NCI-H2171 (cell line): ENCODE measurements around the gene CTDSPL.
A peak's percentile ranks its signal among the peaks of the same experiment; 100 is the strongest.
"Not testable (repeated sequence)": the region's sequence is repeated elsewhere in the genome, so short reads cannot be mapped to it uniquely, and the experiment has no call there.

Experiments used
- DNase-seq: peaks from one replicate; lab custom pipeline; 2025; lab: John Stamatoyannopoulos, UW

The CTDSPL gene

DNA sequence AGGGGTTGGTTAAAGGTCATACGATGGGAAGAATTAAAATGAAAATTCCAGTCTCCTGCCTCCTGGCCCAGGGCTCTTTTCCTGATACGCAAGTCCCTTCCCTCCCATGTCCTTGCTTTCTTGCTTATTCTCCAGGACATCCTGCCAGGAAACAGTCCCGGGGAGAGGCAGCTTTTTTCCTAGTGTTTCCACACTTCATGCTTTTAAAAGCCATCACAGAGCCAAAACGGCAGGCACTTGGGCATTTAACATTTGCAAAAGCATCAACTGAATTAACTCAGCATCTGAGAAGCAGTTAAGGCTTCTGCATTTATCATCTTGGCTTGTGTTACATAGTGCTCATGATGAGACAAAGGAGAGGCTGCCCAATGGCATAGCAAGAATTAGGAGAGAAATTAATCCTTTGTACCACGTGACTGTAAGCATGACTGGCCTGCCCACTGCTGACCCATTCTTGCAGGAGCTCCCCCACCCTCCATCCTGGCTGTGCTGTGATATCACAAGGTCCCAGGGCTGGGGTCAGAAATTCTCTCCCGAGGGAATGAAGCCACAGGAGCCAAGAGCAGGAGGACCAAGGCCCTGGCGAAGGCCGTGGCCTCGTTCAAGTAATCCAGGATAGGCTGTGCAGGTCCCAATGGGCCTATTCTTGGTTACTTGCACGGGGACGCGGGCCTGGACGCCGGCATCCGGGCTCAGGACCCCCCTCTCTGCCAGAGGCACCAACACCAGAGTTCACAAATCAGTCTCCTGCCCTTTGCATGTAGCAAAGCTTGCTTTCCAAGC, 107.3 kb downstream of the CTDSPL start:
- no peak for DNase-seq

DNA sequence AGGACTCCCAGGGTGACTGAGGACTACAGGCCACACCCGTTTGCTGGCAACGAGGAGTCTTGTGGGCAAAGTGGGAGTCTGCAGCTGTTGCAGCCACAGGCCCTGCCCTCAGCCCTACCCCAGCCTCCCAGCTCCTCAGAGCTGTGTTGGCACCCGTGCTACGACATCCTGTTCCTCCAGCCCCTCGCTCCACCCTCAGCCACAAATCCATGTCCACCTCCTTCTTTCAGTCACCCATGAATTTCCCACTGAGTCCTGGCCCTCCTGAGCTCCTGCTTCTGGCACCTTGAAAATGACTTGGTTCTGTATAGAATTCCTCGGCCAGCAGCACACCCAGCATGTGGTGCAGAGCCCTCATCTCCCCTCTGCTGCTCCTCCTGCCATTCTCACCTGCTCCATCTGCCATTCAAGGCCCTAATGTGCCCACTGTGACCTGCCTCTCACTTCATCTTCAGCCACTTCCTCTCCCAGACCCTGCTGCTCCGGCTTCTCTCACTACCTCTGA, 108.0 kb downstream of the CTDSPL start:
- DNase-seq, result no peak

DNA sequence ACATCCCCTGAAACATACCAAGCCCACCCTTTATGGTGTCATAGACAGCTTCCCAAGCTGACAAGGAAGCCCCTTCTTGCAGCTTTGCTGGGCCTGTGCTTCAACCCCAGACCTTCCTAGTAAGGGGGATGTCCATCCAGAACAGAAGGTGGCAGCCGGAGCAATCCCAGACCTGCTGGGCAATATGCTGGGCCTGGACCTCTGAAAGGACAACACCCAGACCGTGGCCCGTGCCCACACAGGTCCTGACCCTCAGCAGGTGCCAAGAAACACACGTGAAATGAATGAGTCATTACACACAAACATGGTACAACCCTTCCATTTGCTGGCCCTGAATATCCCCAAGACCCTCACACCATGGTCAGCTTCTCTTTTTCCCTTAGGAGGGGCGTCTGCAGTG, 109.1 kb downstream of the CTDSPL start:
- DNase-seq, result no peak

DNA sequence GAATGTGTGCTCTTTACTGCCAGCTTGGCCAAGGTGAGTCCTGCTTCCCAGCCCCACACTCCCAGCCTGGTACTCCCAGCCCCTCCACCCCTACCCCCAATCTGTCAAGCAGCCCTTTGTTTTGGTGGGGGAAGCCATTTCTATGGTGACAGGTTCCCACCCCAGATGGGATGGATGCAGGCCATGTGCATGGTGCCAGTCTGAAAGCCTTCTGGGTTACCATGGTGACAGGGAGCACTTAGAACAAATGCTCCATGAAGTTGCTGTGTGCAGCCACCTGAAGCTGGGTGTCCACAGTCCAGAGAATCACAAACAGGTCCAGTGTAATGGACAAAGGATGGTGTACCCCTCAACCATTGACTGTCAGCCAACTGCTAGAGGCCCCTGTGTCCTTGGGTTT, 109.8 kb downstream of the CTDSPL start:
- no peak for DNase-seq

DNA sequence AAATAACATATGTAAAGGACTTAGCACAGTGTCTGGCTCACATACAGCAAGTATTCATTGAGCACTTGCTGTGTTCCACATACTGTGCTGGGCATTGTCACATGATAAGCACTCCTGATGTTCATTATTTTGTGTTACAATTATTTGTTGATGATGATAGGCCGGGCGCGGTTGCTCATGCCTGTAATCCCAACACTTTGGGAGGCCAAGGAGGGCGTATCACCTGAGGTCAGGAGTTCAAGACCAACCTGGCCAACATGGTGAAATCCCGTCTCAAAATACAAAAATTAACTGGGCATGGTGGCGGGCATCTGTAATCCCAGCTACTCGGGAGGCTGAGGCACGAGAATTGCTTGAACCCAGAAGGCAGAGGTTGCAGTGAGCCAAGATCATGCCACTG, 110.4 kb downstream of the CTDSPL start:
- DNase-seq, result not testable (repeated sequence)

DNA sequence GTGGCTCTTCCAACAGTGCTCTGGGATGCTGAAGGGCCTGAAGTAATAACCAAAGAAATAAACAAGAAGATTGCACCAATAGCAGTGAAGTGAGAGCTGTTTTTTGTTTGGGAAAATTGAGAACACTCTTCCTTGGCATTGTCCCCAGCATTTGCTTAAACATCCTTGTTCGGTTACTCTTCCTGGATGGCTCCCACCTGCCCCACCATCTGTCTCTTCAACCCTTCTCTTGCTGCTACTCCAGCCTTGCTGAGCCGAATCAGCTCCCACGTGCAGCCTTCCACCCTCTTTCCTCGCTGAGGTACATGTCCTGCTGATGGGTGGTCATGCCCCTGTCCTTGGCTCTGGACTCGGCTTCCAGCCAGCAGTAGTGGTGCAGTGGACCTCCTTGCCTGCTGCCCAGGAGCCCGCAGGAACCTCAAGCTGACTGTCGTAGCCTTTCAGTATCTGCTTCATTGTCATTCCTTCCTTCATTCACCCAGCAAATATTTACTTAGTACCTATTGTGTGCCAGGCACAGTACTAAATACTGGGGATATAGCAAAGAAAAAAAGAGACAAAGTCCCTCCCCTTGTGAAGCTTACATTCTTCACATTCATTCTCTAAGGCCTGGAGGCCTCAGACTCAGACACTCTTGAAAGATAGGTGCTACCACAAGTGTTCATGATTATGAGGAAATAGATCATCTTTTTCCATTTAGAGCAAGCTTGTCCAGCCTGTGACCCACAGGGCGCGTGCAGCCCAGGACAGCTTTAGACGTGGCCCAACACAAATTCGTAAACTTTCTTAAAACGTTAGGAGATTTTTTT, 111.8 kb downstream of the CTDSPL start:
- DNase-seq, result peak; percentile 69

DNA sequence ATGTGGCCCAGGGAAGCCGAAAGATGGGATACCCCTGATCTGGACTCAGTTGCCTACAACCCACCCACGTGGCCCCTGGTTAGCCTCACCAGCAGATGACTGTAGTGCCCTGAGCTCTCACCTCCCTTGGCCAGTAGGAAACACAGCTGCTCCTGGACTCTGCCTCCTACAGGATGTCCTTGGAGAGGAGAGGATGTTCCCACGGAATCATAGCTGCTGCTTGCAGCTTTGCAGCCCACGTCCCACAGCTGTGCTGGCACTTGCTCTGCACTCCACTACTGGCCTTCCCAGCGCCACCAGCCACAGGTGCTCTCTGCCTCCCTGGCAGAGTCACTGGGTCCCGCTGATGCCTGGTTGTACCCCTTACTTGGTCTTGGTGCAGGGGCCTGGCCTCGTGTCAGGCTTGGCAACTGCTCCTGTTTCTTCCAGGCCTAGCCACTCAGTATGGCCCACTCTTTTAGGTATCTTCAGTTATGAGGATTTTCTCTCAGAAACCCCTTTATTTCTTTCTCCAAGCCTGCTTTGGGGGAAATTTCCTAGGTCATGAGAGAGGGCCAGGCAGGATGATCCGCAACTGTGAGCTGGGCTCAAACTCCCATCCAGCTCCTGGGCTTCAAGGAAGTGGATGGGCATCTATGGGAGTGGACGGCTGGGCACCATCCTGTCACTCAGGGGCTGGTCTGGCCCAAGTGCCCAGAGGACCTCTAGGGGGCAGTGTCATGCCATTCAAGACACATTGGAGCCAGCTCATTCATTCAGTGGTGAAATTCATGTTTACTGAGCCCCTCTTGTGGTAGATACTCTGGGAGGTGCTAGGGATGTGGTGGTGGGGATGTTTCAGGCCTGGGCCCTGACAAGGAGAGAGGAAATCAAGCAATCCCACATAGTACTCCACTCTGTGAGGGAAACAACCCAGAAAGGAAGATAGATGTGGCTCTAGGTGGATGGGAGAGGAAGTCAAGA, 112.7 kb downstream of the CTDSPL start:
- DNase-seq, result no peak

DNA sequence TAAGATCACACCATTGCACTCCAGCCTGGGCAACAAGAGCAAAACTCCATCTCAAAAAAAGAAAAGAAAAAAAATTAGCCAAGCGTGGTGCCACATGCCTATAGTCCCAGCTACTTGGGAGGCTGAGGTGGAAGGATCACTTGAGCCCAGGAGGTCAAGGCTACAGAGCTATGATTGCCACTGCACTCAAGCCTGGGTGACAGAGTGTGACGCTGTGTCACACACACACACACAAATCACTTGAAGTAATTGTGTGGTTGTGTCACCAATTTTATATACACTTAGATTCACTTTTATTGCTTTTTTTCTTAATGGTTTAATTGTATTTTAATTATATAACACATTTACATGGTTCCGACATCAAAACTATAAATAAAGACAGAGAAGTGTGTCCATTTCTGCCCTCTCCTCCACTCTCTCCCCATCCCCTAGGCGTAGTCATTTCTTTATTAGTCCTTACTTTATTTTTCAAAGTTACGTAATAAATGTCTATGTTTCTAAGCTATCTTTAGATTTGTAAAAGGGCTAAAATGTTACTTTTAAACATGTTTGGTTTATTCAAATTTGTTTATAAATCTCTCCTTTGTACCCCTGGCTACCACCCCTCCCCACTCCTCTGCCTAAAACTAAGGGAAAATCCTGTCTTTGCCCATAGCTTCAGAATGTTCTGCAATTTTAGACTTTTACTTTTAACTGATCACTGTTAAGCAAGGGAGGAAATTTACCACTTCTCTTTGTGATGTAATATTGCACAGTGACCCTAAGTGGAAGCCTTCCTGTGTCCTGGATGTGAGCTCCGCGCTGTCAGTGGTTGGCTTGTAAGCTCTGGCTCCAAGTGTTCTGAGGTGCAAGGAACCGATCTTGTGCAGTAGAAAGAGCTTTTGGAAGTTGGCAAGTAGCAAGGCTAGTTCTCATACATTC, 118.1 kb downstream of the CTDSPL start:
- no peak for DNase-seq

DNA sequence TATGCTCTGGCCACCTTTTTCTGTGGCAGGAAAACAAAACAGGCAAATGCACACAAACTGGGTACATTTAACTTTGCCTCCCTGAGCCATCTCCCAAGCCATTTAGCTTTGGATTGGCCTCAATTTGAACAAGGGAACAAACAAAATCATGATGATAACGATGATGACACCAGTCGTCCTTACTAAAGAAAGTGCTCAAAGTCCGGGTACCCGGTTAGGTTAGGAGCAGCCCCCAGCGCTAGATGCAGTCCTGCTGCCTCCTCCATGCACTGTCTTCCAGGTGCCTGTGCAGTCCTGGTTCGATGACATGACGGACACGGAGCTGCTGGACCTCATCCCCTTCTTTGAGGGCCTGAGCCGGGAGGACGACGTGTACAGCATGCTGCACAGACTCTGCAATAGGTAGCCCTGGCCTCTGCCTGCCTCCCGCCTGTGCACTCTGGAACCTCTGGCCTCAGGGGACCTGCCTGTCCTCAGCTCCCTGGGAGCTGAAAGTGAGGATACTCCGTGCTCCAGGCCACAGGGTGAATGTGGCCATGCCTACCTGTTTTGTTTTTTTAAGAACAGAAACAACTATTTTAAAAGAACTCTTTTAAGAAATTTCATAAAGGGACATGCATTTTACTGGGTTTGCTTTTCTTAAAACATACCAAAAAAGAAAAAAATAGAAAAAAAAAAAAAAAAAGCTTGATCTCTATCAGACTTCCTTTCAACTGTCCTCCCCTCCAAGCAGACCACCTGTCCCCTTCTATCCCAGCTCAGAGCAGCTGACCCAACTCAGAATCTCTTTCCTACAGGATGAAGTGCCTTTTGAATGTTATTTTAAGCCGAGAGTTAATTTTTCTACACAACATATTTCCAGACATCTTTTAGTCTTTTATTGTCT, 119.0 kb downstream of the CTDSPL start:
- no peak for DNase-seq

DNA sequence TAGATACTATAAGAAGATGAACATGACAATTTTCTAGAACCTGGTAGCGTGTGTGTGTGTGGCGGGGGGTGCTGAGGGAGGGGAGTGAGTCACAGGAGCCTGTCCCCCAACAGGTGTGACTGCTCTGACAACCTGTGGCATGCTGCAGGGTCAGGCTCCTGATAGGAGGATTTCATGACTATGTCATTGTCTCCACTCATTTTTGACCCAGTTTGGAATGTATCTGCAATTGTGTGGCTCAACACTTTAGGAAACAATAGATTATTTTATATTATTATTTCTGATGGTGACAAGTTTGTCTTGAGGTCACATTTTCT, 119.6 kb downstream of the CTDSPL start:
- DNase-seq, result no peak

DNA sequence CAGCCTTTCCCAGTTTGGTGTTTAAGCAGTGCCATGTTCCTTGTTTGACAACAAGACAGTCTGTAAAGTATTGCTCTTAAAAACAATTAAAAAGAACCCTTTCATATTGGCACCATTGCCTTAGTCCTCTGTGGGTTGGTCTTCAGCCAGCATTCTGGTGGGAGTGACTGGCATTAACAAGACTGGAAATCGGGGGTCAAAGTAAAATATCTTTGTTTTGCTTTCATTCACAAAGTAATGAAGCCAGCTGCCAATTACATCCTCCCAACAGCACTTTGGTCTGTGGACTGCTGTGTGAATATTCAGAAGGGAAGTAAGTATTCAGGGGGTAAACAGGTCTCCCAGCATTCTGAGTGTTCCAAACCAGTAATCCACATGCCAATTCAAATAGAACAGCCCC, 120.7 kb downstream of the CTDSPL start:
- no peak for DNase-seq

DNA sequence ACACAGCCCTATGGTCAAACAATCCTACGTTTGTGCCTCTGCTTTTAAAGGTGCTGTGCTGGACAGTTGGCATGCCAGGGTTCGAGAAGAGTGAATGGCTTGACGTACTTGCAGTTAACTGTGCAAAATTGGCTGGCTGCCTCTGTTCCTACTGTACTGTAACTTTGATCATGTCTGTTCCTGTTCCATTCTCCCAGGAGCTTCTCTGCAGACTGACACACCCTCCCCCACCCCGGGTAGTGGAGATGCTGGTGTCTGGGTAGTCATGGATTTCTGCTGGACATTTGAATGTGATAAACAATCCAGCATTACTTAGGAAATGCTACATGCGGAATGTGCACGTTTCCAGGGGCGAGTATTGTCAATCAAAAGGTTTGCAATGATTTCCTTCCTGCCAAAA, 122.4 kb downstream of the CTDSPL start:
- DNase-seq, result no peak

DNA sequence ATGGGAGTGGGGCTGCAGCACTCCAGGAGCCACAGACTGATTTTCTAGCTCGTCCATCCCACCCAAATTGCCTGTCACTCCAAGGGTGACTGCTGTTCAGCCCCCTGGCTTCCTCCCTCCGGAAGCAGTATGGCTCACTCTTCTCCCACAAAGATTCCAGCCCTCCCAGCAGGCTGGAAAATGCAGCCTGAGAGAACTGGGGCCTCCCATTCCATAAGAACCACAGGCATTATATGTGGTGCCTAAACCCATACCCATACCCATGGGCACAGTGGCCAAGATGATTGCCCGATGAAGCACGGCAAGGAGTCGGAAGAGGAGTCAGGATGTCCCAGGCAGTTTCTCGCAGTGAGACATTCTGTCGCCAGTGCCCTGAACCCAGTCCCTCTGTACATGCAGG, 122.9 kb downstream of the CTDSPL start:
- DNase-seq, result no peak

DNA sequence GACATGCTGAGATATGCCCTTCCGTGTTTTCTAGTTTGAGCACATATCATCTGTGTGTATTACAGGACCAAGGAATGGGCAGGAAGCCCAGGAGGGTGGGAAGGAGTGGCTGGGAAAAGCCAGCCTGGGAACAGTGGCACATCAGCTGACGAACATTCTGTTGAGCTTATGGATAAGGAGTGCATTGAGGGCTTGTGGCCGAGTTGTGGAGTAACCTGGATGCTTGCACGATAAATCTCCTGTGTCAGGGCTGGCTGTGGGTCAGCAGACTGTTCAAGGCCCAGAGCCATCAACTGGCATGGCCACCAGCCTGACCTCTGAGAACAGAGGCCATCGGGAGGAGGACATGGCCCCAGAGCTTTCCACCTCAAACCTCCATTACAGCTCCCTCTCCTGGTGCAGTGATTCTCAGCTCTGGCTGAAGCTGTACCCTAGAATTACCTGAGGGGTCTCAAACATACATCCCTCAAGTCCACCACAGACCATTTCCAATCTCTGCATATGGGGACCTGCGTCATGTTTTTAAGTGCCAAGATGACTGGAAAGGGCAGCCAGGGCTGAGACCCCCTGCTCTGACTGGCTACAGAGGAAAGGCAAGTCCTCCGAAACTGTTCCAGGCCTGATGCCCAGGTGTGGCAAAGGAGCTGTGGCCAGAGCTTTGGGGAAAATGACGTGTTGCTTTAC, 124.1 kb downstream of the CTDSPL start:
- no peak for DNase-seq

DNA sequence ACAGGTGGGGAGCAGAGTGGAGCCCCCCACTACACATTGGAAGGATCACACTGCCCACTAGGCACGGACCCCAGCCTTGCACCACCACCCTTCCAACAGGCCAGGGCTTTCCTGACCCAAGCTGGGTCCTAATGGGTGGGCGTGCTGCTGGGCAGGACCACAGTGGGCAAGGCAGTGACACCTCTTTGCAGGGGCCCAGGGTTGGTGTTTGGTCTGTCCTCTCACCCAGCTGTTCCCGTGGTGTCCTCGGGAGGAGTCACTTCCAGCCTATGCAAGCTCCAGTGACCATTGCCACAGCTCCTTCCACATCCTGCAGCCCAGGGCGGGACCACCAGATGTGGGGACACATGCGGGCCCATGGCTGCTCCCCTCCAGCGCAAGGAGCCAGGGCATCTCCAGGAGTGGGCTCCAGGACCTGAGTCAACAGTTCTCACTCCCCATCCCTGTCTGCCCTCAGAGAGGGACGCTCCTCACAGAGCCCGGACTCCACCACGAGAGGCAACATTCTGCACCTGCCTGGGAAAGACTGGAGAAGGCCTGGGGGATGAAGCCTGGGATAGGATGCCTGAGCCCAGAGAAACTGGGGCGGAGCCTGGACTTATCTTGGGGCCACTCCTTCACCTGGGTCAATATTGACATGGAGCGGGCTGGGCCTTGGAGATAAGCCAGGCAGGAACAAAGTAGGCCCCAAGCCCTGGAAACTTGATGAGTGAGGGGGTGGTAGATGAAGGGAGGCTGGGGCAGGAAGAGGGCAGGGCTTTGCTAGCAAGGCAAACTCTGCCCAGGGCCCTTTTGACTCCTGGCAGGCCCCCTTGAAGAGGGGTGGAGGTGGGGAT, 125.0 kb downstream of the CTDSPL start:
- no peak for DNase-seq

DNA sequence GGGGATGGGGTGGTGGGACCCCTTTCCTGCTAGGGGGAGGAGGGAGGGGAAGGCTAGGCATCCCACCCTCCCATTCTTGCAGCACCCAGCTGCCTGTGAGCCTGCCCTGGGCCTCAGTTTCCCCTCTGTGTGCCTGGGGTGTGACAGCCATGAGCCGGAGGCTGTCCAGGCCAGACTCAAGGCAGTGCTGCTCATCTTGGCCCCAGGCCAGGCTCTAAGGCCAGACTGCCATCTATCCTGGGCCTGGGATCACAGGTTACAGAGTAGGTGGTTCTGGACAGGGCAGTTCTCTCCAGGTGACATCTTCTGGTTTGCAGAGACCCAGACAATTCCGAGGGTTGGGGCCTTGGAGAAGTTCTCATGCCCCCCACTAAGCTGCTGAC, 125.6 kb downstream of the CTDSPL start:
- DNase-seq, result no peak

DNA sequence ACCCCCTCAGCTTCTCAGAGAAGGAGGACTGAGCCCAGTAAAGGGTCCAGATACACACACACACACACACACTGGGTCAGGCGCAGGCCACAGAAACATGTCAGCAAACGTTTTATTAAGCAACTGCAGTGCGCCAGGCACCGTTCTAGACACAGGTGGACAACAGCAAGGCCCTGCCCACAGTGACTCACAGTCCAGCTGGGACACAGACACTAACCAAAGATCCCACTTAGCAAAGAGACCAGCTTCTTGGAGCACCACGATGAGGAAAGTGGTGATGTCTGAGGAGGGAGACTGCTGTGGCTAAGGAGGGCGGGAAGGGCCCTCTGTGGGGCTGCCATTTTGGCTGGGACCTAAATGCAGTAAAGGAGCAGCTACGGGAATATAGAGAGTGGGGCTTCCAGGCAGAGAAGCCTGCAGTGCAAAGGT, 126.1 kb downstream of the CTDSPL start:
- no peak for DNase-seq

DNA sequence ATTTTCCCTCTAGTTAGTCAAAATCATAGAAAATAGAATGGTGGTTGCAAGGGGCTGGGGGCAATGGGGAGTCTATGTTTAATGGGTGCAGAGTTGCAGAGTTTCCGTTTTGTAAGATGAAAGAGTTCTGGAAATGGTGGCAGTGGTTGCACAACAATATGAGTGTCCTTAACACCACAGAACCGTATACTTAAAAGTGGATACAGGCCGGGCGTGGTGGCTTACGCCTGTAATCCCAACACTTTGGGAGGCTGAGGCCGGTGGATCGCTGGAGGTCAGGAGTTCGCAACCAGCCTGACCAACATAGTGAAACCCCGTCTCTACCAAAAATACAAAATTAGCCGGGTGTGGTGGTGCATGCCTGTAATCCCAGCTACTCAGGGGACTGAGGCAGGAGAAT, 126.7 kb downstream of the CTDSPL start:
- not testable (repeated sequence) for DNase-seq
